ENCODE results near the gene RAP1A.

RAP1A gene

GRCh38 chr1:111742938-111743549, 123.5 kb downstream of the RAP1A start:
- H3K4me3 ChIP-seq (ENCODE audit: low read depth, low read length) = no peak overlapping the region
- no peak for TF ChIP-seq CTCF (IDR thresholded peaks at IDR 0.05; ENCODE audit: control insufficient read depth, extremely low read depth, insufficient read depth)
- no peak for DNase-seq (ENCODE audit: low read depth)

- no peak for DNase-seq (ENCODE audit: low read depth)
- no peak overlapping the region for H3K4me3 ChIP-seq (ENCODE audit: low read depth, low read length)
- no peak for TF ChIP-seq CTCF (IDR thresholded peaks at IDR 0.05; ENCODE audit: control insufficient read depth, extremely low read depth, insufficient read depth)
Measured at GRCh38 chr1:111743679-111744101, 124.1 kb downstream of the RAP1A start.

GRCh38 chr1:111745675-111746613, 126.4 kb downstream of the RAP1A start:
- no peak for TF ChIP-seq CTCF (IDR thresholded peaks at IDR 0.05; ENCODE audit: control insufficient read depth, extremely low read depth, insufficient read depth)
- no peak for DNase-seq (ENCODE audit: low read depth)
- H3K4me3 ChIP-seq (ENCODE audit: low read depth, low read length) = no peak overlapping the region

- DNase-seq (ENCODE audit: low read depth) = no peak
- TF ChIP-seq CTCF (IDR thresholded peaks at IDR 0.05; ENCODE audit: control insufficient read depth, extremely low read depth, insufficient read depth) = no peak
- H3K4me3 ChIP-seq (ENCODE audit: low read depth, low read length) = no peak overlapping the region
Measured at GRCh38 chr1:111746614-111746999, 127.0 kb downstream of the RAP1A start.

GRCh38 chr1:111747282-111747734, 127.7 kb downstream of the RAP1A start:
- no peak overlapping the region for H3K4me3 ChIP-seq (ENCODE audit: low read depth, low read length)
- DNase-seq (ENCODE audit: low read depth) = peak; percentile 53
- peak; percentile 68 for TF ChIP-seq CTCF (IDR thresholded peaks at IDR 0.05; ENCODE audit: control insufficient read depth, extremely low read depth, insufficient read depth)

GRCh38 chr1:111747947-111748346, 128.4 kb downstream of the RAP1A start:
- no peak for DNase-seq (ENCODE audit: low read depth)
- H3K4me3 ChIP-seq (ENCODE audit: low read depth, low read length) = no peak overlapping the region
- TF ChIP-seq CTCF (IDR thresholded peaks at IDR 0.05; ENCODE audit: control insufficient read depth, extremely low read depth, insufficient read depth) = no peak
